ENCODE data around the gene BAZ1B. TPM values are rescaled to one million over a fixed set of nuclear protein-coding genes. Genes with fewer than 3 reads are reported as not detected.
"Not testable (repeated sequence)": the region's sequence is repeated elsewhere in the genome, so short reads cannot be mapped to it uniquely, and the experiment has no call there.

BAZ1B gene
- total RNA-seq, 1 donor from 2014 or later: 60.3 TPM

DNA sequence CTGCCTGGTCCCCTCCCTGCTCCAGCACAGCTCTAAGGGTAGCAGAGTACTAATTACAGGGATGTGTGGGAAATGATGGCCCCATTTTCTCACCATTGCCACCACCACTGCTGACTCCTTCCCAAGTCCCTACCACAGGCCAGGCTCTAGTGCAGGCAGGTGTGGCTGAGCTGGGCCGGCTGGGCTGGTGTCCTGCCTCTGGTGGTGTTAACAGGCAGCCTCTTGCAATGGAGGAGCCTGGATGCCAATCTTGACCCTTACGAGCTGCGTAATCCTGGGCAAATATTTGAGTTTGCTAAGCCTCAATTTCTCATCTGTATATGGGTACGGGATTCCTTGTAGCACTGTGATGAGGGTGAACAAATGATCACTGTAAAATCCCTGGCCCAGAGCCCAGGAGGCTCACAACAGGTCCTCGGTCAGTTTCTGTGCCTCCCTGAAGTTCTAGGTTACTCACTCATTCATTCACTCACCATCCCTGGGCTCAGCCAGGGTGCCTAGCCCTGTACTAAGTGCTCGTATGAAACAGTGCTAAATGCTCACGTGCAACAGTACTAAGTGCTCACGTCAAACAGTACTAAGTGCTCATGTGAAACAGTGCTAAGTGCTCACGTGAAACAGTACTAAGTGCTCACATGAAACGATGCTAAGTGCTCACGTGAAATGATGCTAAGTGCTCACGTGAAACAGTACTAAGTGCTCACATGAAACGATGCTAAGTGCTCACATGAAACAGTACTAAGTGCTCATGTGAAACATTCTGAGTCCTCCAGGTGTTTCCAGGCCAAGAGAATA lies 90.9 kb downstream of the BAZ1B start:
- H3K27me3 ChIP-seq (ENCODE audit: control insufficient read depth, insufficient read depth, low read length): peaks cover 28% of the 10 kb centered on the region
- H3K4me3 ChIP-seq (ENCODE audit: low read depth, low read length): no peak overlapping the region
- no peaks in the 10 kb centered on the region for H3K36me3 ChIP-seq (ENCODE audit: control insufficient read depth, insufficient read depth, low read length)
- no peak for DNase-seq (ENCODE audit: low read depth)
- TF ChIP-seq, protein P1, sequence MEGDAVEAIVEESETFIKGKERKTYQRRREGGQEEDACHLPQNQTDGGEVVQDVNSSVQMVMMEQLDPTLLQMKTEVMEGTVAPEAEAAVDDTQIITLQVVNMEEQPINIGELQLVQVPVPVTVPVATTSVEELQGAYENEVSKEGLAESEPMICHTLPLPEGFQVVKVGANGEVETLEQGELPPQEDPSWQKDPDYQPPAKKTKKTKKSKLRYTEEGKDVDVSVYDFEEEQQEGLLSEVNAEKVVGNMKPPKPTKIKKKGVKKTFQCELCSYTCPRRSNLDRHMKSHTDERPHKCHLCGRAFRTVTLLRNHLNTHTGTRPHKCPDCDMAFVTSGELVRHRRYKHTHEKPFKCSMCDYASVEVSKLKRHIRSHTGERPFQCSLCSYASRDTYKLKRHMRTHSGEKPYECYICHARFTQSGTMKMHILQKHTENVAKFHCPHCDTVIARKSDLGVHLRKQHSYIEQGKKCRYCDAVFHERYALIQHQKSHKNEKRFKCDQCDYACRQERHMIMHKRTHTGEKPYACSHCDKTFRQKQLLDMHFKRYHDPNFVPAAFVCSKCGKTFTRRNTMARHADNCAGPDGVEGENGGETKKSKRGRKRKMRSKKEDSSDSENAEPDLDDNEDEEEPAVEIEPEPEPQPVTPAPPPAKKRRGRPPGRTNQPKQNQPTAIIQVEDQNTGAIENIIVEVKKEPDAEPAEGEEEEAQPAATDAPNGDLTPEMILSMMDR (IDR thresholded peaks at IDR 0.05; ENCODE audit: insufficient read depth, low read length, poor library complexity, severe bottlenecking): no peak

DNA sequence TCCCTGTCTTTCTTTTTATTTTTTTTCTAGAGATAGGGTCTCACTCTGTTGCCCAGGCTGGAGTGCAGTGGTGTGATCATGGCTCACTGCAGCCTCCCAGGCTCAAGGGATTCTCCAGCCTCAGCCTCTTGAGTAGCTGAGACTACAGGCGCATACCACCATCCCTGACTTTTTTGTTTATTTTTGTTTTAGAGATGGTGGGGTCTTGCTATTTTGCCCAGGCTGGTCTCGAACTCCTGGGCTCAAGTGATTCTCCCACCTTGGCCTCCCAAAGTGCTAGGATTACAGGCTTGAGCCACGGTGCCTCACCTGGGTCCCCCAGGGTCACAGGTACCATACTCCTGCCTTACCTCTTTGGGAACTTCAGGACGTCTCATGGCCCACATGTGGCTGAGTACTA lies 91.6 kb downstream of the BAZ1B start:
- not testable (repeated sequence) for H3K36me3 ChIP-seq (ENCODE audit: control insufficient read depth, insufficient read depth, low read length); H3K4me3 ChIP-seq (ENCODE audit: low read depth, low read length); DNase-seq (ENCODE audit: low read depth)
- peaks cover 22% of the 10 kb centered on the region for H3K27me3 ChIP-seq (ENCODE audit: control insufficient read depth, insufficient read depth, low read length)

DNA sequence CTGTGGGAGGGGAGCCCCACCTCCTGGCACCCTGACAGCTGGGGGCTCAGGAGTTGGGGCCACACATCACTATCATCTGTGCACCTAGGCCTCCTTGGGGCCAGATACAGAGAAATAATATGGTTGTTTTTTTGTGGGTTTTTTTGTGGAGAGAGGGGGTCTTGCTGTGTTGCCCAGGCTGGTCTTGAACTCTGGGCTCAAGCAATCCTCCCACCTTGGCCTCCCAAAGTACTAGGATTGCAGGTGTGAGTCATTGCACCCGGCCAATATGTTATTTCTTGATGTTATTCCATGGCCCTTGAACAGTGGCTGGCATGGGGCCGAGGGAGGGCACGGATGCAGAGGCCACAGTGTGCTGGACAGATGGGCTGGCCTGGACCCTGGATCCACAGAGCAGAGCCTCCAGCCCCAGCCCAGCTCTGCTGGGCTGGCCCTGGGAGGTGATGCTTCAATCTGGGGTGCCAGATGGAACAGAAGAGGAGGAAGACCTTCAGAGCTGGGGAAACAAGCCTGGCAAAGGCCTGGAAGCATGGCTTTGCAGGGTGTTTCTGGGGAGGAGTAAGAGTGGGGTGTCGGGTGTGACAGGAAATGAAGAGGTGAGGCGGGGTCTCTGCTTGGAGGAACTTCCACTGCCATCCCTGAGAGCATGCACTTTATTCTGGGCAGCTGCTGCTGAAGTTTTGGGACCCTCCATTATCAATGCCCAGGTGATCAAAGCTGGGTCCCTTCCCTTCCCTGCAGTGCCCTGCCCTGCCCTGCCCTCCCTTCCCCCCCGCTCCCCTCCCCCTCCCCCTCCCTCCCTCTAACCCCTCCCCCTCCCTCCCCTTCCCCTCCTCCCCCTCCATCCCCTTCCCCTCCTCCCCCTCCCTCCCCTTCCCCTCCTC lies 92.2 kb downstream of the BAZ1B start:
- Histone ChIP-seq H3K27me3 (ENCODE audit: control insufficient read depth, insufficient read depth, low read length) (peaks cover 16% of the 10 kb centered on the region), H3K36me3 (ENCODE audit: control insufficient read depth, insufficient read depth, low read length) (no peaks in the 10 kb centered on the region), H3K4me3 (ENCODE audit: low read depth, low read length) (no peak overlapping the region)
- TF ChIP-seq, protein P1 (IDR thresholded peaks at IDR 0.05; ENCODE audit: insufficient read depth, low read length, poor library complexity, severe bottlenecking): no peak
- no peak for DNase-seq (ENCODE audit: low read depth)

DNA sequence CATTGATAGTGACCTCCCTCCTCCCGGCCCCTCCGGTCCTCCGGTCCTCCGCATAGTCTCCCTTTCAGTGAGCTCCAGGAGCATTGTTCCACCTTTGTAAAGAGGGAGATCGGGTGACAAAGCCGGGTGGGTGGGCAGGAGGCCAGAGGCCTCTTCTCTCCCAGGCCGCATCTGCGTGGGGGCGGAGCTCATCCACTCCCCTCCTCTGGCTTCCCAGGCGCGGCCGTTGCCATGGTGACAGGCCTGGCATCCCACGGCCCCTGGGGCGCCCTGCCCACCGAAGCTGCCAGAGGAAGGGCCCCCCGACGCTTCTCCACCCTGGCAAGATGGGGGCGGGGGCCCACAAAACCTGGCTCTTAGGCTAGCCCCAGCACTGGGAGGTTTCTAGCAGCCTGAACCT lies 92.9 kb downstream of the BAZ1B start:
- H3K36me3 ChIP-seq (ENCODE audit: control insufficient read depth, insufficient read depth, low read length): no peaks in the 10 kb centered on the region
- no peak overlapping the region for H3K4me3 ChIP-seq (ENCODE audit: low read depth, low read length)
- H3K27me3 ChIP-seq (ENCODE audit: control insufficient read depth, insufficient read depth, low read length): peaks cover 10% of the 10 kb centered on the region
- no peak for DNase-seq (ENCODE audit: low read depth)
- TF ChIP-seq, protein P1 (IDR thresholded peaks at IDR 0.05; ENCODE audit: insufficient read depth, low read length, poor library complexity, severe bottlenecking): no peak

DNA sequence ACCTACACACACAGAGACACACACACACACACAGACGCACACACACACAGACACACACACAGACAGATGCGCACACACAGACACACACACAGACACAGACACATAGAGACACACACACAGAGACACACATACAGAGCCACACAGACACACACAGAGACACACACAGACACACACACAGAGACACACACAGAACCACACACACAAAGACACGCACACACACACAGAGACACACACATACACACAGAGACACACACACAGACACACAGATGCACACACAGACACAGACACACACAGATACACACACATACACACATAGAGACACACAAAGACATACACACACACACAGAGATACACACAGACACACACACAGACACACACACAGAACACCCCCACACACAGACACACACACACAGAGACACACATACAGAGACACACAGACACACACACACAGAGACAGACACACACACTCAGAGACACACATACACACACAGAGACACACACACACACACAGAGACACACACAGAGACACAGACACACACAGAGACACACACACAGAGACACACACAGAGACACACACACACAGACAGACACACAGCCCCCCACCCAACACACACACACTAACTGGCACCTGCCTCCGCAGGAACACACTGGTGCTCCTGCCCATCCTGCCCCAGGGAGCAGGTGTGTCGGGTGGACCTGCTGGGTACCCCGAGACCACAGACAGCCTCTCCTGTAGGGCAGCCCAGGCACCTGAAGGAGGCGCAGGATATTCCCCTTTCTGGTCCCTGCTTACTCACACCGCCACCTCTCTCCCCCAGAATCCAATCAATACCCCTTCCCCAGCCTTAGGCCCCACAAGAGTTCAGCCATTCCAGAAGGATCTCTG lies 93.9 kb downstream of the BAZ1B start:
- peaks cover 10% of the 10 kb centered on the region for H3K27me3 ChIP-seq (ENCODE audit: control insufficient read depth, insufficient read depth, low read length)
- TF ChIP-seq, protein P1 (IDR thresholded peaks at IDR 0.05; ENCODE audit: insufficient read depth, low read length, poor library complexity, severe bottlenecking): no peak
- DNase-seq (ENCODE audit: low read depth): no peak
- no peak overlapping the region for H3K4me3 ChIP-seq (ENCODE audit: low read depth, low read length)
- no peaks in the 10 kb centered on the region for H3K36me3 ChIP-seq (ENCODE audit: control insufficient read depth, insufficient read depth, low read length)

Data from kidney epithelial cell (primary cell).